Hepatocyte (in vitro differentiated cells): Measurements from ENCODE around the gene MEGF10.

ENCODE experiments used
- CTCF ChIP-seq: fragments of 200-600 bp; sonication (generic); IDR thresholded peaks from 2 replicates; pipeline ENCODE4 v1.5.1; 2016; ENCODE audit warnings: antibody characterized with exemption, mild to moderate bottlenecking; ENCODE audit not compliant: poor library complexity
- EZH2phosphoT487 ChIP-seq: fragments of 200-600 bp; sonication (generic); IDR thresholded peaks from one replicate; pipeline ENCODE4 v1.6.1; 2018; ENCODE audit warnings: antibody characterized with exemption, mild to moderate bottlenecking, low read depth, moderate library complexity; ENCODE audit not compliant: unreplicated experiment, severe bottlenecking

GRCh38 chr5:127306036-127306435, 15.4 kb downstream of the MEGF10 start:
- no peak for TF ChIP-seq EZH2phosphoT487
- TF ChIP-seq CTCF = no peak
